H1 (cell line): ENCODE data around the gene TRIM32. TPM values are rescaled to one million over a fixed set of nuclear protein-coding genes. Genes with fewer than 3 reads are reported as not detected.

Experiments
- E2F6 ChIP-seq: IDR thresholded peaks from 2 replicates; pipeline ENCODE4 v1.6.1; 2012; ENCODE audit warnings: inconsistent platforms
- GTF2F1 ChIP-seq: IDR thresholded peaks from 2 replicates; pipeline ENCODE4 v1.6.1; 2012; ENCODE audit warnings: low read depth, low read length, improper control_type of control experiment, borderline replicate concordance
- HDAC6 ChIP-seq: IDR thresholded peaks from one replicate; pipeline ENCODE4 v1.7.1; 2012; ENCODE audit warnings: low read depth, mild to moderate bottlenecking, inconsistent platforms, low read length, moderate library complexity
- TAF7 ChIP-seq: optimal IDR thresholded peaks from 2 replicates; pipeline ENCODE3; 2011; ENCODE audit warnings: low read depth, mild to moderate bottlenecking, inconsistent platforms, low read length, moderate library complexity, borderline replicate concordance
- ZNF274 ChIP-seq: IDR thresholded peaks from 2 replicates; pipeline ENCODE4 v1.7.0; 2012; ENCODE audit warnings: low read length, borderline replicate concordance; ENCODE audit errors: extremely low read depth
- polyA plus RNA-seq, 7 experiments: library from polyadenylated mRNA; depleted of rRNA in 3 of 7; stranded (reverse) in 5 of 7; unstranded in 2 of 7; fragments of >200 nt in 5 of 7; fragments of 200-250 nt in 2 of 7; gene quantifications; 1 replicate in 5 of 7; 2 replicates in 1 of 7; 4 replicates in 1 of 7; pipeline versions ENCODE4 v1.2.1 to v1.2.3, GENCODE V29; 2011 to 2013; ENCODE audit warnings: missing spikeins in 2 of 7, mixed read lengths in 2 of 7
- total RNA-seq: library from RNA; stranded (reverse); fragmentation: NEBNext Ultra II Directional; extraction: Animal tissue kit (Norgen Biotek cat#: 25700); gene quantifications from 2 replicates; pipeline ENCODE4 v1.2.1, GENCODE V29; 2021

Gene TRIM32
- total and polyA plus RNA-seq, 2 of the 8 experiments (the other 6 are each of a cell fraction or from before 2014, with no cell fraction given), result 10.5 to 17.3 TPM

- no peak for TF ChIP-seq ZNF274
- TF ChIP-seq TAF7, result no peak
- TF ChIP-seq GTF2F1, result no peak
- no peak for TF ChIP-seq HDAC6
- TF ChIP-seq E2F6, result no peak
- TF ChIP-seq, all 59 proteins: peak for 0
Observed at GRCh38 chr9:116712781-116713180, 25.7 kb downstream of the TRIM32 start (continued).
